ENCODE results near the gene CHGA.

Gene CHGA

GRCh38 chr14:92905667-92906066, 17.3 kb upstream of the CHGA start:
- no peak for DNase-seq

GRCh38 chr14:92906420-92906819, 16.5 kb upstream of the CHGA start:
- no peak for DNase-seq

- no peak for DNase-seq
These were observed 16.1 kb upstream of the CHGA start for GRCh38 chr14:92906823-92907222.

GRCh38 chr14:92907316-92907911, 15.5 kb upstream of the CHGA start:
- DNase-seq = no peak

- peak; percentile 37 to 71 (median 63) for DNase-seq
These were observed 8.8 kb upstream of the CHGA start for GRCh38 chr14:92914087-92914656.

GRCh38 chr14:92916201-92916600, 6.7 kb upstream of the CHGA start:
- DNase-seq = no peak

GRCh38 chr14:92917041-92917940, 5.7 kb upstream of the CHGA start:
- no peak for DNase-seq

DNA sequence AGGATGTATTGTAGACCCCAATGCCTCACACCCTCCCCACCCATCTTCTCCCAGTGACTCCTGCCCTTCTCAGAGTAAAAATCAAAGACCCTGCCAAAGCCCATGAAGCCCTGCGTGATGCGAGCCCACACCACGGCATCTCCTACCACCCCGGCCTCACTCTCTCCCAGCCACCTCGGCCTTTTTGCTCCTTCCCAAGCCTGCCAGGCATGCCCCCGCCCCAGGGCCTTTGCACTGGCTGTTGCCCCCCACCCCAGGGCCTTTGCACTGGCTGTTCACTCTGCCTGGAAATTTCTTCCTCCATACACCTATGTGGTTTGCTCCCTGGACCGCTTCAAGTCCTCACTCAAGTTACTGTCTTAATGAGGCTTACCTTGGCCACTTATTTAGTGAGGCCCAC, 5.0 kb upstream of the CHGA start:
- no peak for DNase-seq

GRCh38 chr14:92920001-92920400, 2.9 kb upstream of the CHGA start:
- DNase-seq = no peak

- no peak for DNase-seq
These were observed 705 bp upstream of the CHGA start for GRCh38 chr14:92922155-92922735.

- no peak for DNase-seq
These were observed 774 bp downstream of the CHGA start for GRCh38 chr14:92923744-92924103.

DNA sequence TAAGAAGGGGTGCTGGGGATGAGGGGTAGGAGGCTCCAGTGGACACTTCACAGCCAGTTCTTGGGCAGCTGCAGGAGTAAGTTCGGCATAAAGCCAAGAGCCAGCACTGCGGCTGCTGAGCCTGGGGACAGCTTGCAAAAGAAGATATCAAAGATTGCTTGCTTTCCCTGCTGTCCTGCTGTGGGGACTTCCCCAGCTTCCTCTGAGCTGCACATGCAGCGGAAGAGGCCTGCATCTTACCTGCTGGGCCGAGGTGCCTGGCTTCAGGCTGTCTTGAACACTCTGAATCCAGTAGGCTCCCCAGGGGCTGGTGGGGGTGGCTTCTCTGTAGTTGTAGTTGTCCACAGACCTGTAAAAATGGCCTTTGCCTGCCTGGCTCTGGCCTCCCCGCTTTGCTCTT, 1.3 kb downstream of the CHGA start:
- no peak for DNase-seq

DNA sequence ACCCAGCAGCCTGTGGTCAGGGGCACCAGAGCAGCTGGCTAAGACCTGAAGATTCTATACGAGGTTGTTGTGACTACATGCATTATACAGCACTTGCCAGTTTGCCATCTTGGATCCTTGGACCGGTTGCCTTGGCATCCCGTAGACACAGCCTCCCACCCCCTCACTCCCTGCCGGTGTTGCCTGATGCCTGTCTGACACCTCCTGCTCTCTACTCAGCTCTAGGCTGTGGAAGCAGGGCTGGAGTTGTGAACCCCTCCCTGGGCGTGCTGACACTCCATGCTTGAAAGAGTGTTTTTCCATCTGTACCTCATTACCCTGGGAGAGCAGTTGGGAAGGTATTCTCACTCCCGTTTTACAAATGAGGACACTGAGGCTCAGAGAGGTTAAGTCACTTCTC, 2.5 kb downstream of the CHGA start:
- DNase-seq = no peak

GRCh38 chr14:92926180-92926845, 3.4 kb downstream of the CHGA start:
- DNase-seq = no peak

DNA sequence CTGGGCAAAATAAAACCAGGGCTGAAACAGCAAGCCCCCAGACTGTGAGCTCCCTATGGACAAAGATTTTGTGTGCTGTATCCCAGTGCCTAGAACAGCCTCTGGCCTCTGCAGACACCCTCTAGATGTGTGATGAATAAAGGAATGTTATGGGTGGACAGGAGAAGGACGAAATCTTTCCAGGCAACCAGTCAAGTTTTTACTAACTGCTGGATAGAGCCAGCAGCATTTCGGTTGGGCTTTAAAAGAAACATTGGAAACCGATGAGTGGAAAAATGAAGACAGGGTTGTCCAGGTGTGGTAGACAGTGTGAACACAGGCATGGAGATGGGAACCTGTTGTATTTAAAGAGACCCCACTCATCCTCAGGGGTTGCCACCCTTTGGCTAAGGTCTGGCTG, 4.0 kb downstream of the CHGA start:
- no peak for DNase-seq

GRCh38 chr14:92927349-92928257, 4.7 kb downstream of the CHGA start:
- DNase-seq = peak; percentile 30 to 64 (median 40)

DNA sequence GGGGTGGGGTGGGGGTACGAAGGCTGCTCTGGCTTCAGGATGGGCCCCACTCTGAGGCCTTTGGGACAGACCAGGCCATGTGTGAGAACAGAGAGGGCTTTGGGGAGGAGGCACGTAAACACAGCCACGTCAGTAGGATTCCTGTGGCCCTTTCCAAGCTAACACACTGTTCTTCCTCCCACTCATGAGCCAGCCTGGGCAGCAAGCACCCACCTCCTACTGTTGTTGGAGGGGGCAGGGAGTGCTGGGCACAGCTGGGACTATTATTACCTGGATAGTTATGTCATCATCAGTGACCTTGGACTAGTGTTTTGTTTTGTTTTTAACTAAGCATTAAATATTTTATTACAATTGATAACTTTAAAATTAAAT, 5.3 kb downstream of the CHGA start:
- no peak for DNase-seq

DNA sequence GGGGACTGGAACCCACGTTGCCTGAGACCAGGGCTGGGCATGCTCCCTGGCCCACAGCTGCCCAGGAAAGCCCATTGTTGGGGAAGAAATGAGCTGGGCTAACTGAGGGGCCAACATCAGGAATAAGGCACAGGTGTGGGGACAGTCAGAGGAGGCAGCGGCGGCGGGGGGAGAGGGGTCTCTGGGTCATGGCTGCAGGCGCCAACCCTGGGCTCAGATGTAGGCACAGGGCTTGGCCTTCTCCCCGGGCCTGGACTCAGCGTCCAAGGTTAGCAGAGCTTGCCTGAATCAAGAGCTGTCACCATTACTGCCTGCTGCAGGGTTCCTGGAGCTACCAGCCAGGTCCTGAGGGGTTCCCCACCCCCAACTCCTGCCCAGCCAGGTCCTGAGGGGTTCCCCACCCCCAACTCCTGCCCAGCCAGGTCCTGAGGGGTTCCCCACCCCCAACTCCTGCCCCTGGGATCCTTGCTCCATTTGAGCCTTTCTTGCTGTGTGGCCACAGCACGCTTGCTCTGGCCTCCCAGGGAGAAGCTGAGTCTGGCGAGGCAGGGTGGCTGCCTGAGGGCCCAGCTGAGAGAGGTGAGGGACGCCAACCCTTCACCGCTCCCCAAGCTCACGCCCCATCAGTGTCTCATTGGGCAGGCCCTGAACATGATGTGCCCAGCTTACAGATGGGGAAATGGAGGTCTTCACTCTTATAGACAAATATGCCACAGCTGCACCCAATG, 6.2 kb downstream of the CHGA start:
- DNase-seq = no peak

DNA sequence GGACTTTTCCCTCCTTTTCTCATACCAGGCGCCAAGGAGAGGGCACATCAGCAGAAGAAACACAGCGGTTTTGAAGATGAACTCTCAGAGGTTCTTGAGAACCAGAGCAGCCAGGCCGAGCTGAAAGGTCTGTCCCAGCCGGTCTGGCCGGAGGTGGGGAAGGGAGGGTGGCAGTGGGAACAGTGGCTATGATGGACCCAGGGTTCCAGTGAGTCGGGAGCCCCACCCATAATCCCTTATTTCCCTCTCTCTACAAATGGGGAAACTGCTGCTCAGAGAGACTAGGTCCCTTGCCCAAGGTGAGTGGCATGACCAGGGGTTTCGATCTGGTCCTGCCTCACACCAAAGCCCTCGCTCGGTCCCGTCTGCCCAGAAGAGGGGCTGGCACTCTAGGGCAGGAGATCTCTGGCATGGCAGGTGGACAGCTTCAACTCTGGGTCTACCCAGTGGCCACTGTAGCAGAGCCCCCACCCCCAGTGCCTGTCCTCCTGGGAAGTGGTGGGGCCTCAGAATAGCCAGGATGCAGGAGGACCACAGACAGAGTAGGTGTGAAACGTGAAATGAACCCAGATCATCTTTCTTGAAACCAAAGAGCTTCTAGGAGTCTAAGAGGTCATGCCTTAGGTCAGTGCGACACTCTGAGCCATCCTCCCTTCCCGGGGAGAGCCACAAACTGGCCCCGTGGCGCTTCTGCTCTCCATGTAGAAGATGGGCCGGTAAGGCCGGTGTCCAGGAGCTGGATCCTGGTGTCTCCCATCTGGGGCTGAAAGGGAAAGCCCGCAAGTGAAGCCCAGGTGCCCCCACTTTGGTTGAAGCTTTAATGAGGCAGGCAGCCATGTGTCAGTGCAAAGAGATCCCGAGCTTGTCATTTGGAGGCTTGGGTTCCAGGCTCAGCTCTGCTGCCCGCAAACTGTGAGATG, 7.0 kb downstream of the CHGA start:
- DNase-seq = no peak

All from suppressor macrophage treated with lipopolysaccharide for 1 hour (primary cell).